IMR-90 (cell line): ENCODE results near the gene KLHL29. TPM values are rescaled to one million over a fixed set of nuclear protein-coding genes. Genes with fewer than 3 reads are reported as not detected.

ENCODE experiments used
- ATAC-seq: fragments of 200-7000 bp; cut with Tn5 transposase; 2 replicates; pipeline ENCODE4 v1.9.1; 2020; ENCODE audit warnings: low read depth, mild to moderate bottlenecking, moderate library complexity
- BruUV-seq: library from RNA; stranded (reverse); fragments of 400-500 nt; replicated peaks from 2 replicates; lab custom pipeline; 2021; lab: Mats Ljungman, UMichigan
- CTCF ChIA-PET: fragments of 300-600 bp; formaldehyde crosslinking; extraction: SDS; loops from one replicate; lab custom pipeline; 2021; ENCODE audit warnings: antibody characterized with exemption; lab: Yijun Ruan, JAX
- POLR2A ChIA-PET: fragments of 300-600 bp; sonication (Branson Sonifier 250); formaldehyde crosslinking; loops from one replicate; lab custom pipeline; 2022; ENCODE audit warnings: antibody characterized with exemption; ENCODE audit not compliant: unreplicated experiment; lab: Charles Lee
- DNase-seq: peaks from one replicate; pipeline ENCODE4 v3.0.0; 2013
- H2AFZ ChIP-seq: replicated peaks from 2 replicates; pipeline ENCODE3; 2013; ENCODE audit warnings: low read length, mild to moderate bottlenecking; ENCODE audit not compliant: poor library complexity
- H2AK5ac ChIP-seq: 2 replicates; pipeline ENCODE4 v1.6.1; 2013; ENCODE audit warnings: low read depth, low read length, inconsistent platforms
- H2AK9ac ChIP-seq: replicated peaks from 2 replicates; pipeline ENCODE3; 2013; ENCODE audit warnings: mild to moderate bottlenecking, low read depth, low read length, moderate library complexity; ENCODE audit not compliant: poor library complexity
- H2BK120ac ChIP-seq: 2 replicates; pipeline ENCODE4 v1.6.1; 2013; ENCODE audit warnings: low read depth, low read length, inconsistent platforms
- H2BK15ac ChIP-seq: 3 replicates; pipeline ENCODE4 v1.6.1; 2013; ENCODE audit warnings: low read depth, low read length, inconsistent platforms
- H2BK20ac ChIP-seq: 2 replicates; pipeline ENCODE4 v1.6.1; 2013; ENCODE audit warnings: low read depth, mild to moderate bottlenecking, inconsistent platforms, low read length, moderate library complexity
- H2BK5ac ChIP-seq: 2 replicates; pipeline ENCODE4 v1.6.1; 2013; ENCODE audit warnings: mild to moderate bottlenecking, low read depth, low read length, inconsistent platforms; ENCODE audit not compliant: poor library complexity, severe bottlenecking
- H3K14ac ChIP-seq: replicated peaks from 2 replicates; pipeline ENCODE4 v1.6.1; 2013; ENCODE audit warnings: low read depth, low read length, inconsistent platforms
- H3K18ac ChIP-seq: 2 replicates; pipeline ENCODE4 v1.6.1; 2013; ENCODE audit warnings: low read depth, low read length, control low read depth
- H3K23ac ChIP-seq: 2 replicates; pipeline ENCODE4 v1.6.1; 2013; ENCODE audit warnings: low read depth, low read length, inconsistent platforms
- H3K27ac ChIP-seq: 2 replicates; pipeline ENCODE4 v1.5.1; 2013; ENCODE audit warnings: mild to moderate bottlenecking, control low read depth, low read length; ENCODE audit not compliant: insufficient read depth
- H3K27me3 ChIP-seq: 2 replicates; pipeline ENCODE4 v1.6.1; 2013; ENCODE audit warnings: low read length; ENCODE audit not compliant: control insufficient read depth, insufficient read depth
- H3K36me3 ChIP-seq: 2 replicates; pipeline ENCODE4 v1.6.1; 2013; ENCODE audit warnings: low read length, mixed read lengths; ENCODE audit not compliant: control insufficient read depth, insufficient read depth
- H3K4ac ChIP-seq: 2 replicates; pipeline ENCODE4 v1.6.1; 2013; ENCODE audit warnings: low read depth, low read length, inconsistent platforms
- H3K4me1 ChIP-seq: 2 replicates; pipeline ENCODE4 v1.6.1; 2013; ENCODE audit warnings: low read length, mixed read lengths; ENCODE audit not compliant: control insufficient read depth, insufficient read depth
- H3K4me2 ChIP-seq: 2 replicates; pipeline ENCODE4 v1.6.1; 2013; ENCODE audit warnings: low read depth, mild to moderate bottlenecking, control low read depth, low read length, moderate library complexity
- H3K4me3 ChIP-seq: 2 replicates; pipeline ENCODE4 v1.5.1; 2013; ENCODE audit warnings: low read depth, mild to moderate bottlenecking, control low read depth, low read length, moderate library complexity; ENCODE audit not compliant: insufficient read depth
- H3K56ac ChIP-seq: 2 replicates; pipeline ENCODE4 v1.6.1; 2013; ENCODE audit warnings: low read length, inconsistent platforms; ENCODE audit not compliant: insufficient read depth; ENCODE audit errors: extremely low read depth
- H3K79me1 ChIP-seq, 2 experiments: 2 replicates each; pipeline ENCODE4 v1.6.1; 2013; ENCODE audit warnings: low read length in 2 of 2, inconsistent platforms in 1 of 2, low read depth in 1 of 2
- H3K9ac ChIP-seq: 2 replicates; pipeline ENCODE4 v1.6.1; 2013; ENCODE audit warnings: low read depth, low read length, control low read depth
- H3K9me1 ChIP-seq: 2 replicates; pipeline ENCODE4 v1.6.1; 2013; ENCODE audit warnings: low read length, inconsistent platforms; ENCODE audit not compliant: insufficient read depth
- H3K9me3 ChIP-seq: 2 replicates; pipeline ENCODE4 v1.6.1; 2013; ENCODE audit warnings: low read length; ENCODE audit not compliant: control insufficient read depth, insufficient read depth
- H4K20me1 ChIP-seq: 2 replicates; pipeline ENCODE4 v1.6.1; 2013; ENCODE audit warnings: low read length, inconsistent platforms; ENCODE audit not compliant: insufficient read depth
- H4K5ac ChIP-seq: 2 replicates; pipeline ENCODE4 v1.6.1; 2013; ENCODE audit warnings: mild to moderate bottlenecking, low read depth, low read length, control low read depth
- H4K8ac ChIP-seq, 2 experiments: 2 replicates each; pipeline ENCODE4 v1.6.1; 2013; ENCODE audit warnings: low read depth in 2 of 2, low read length in 2 of 2, control low read depth in 1 of 2, inconsistent platforms in 1 of 2
- H4K91ac ChIP-seq: 2 replicates; pipeline ENCODE4 v1.6.1; 2013; ENCODE audit warnings: low read depth, low read length, inconsistent platforms; ENCODE audit not compliant: insufficient read depth
- CEBPB ChIP-seq: IDR thresholded peaks from 2 replicates; pipeline ENCODE4 v1.6.1; 2012; ENCODE audit warnings: low read depth, low read length, improper control_type of control experiment
- CTCF ChIP-seq: conservative IDR thresholded peaks from 2 replicates; pipeline ENCODE4 v1.5.1; 2012; ENCODE audit warnings: mild to moderate bottlenecking, low read depth, low read length, improper control_type of control experiment
- ELK1 ChIP-seq: fragments of 150-350 bp; IDR thresholded peaks from 2 replicates; pipeline ENCODE4 v1.6.1; 2016; ENCODE audit warnings: low read depth, mild to moderate bottlenecking, low read length, moderate library complexity, borderline replicate concordance
- FOS ChIP-seq: fragments of 150-350 bp; IDR thresholded peaks from 2 replicates; pipeline ENCODE4 v1.6.1; 2016; ENCODE audit warnings: low read depth, low read length
- MAFK ChIP-seq: IDR thresholded peaks from 2 replicates; pipeline ENCODE4 v1.6.1; 2012; ENCODE audit warnings: low read depth, low read length, improper control_type of control experiment
- MAZ ChIP-seq: IDR thresholded peaks from 2 replicates; pipeline ENCODE4 v1.6.1; 2012; ENCODE audit warnings: low read depth, mild to moderate bottlenecking, low read length, improper control_type of control experiment, moderate library complexity, borderline replicate concordance
- MXI1 ChIP-seq: IDR thresholded peaks from 2 replicates; pipeline ENCODE4 v1.6.1; 2012; ENCODE audit warnings: low read depth, mild to moderate bottlenecking, low read length, moderate library complexity, borderline replicate concordance
- NFE2L2 ChIP-seq: fragments of 150-350 bp; IDR thresholded peaks from 2 replicates; pipeline ENCODE4 v1.6.1; 2016; ENCODE audit warnings: low read depth, mild to moderate bottlenecking, low read length
- POLR2A ChIP-seq: IDR thresholded peaks from 2 replicates; pipeline ENCODE4 v1.6.1; 2012; ENCODE audit warnings: mild to moderate bottlenecking, low read depth, low read length
- RAD21 ChIP-seq: IDR thresholded peaks from 2 replicates; pipeline ENCODE4 v1.6.1; 2012; ENCODE audit warnings: low read length, improper control_type of control experiment
- RCOR1 ChIP-seq: IDR thresholded peaks from 2 replicates; pipeline ENCODE4 v1.6.1; 2012; ENCODE audit warnings: mild to moderate bottlenecking, low read length, improper control_type of control experiment; ENCODE audit not compliant: insufficient replicate concordance
- RFX5 ChIP-seq: IDR thresholded peaks from 2 replicates; pipeline ENCODE4 v1.8.0; 2012; ENCODE audit warnings: low read depth, mild to moderate bottlenecking, low read length, moderate library complexity
- SMC3 ChIP-seq: fragments of 150-350 bp; IDR thresholded peaks from 2 replicates; pipeline ENCODE4 v1.6.1; 2016; ENCODE audit warnings: low read depth, mild to moderate bottlenecking, antibody characterized with exemption, low read length, moderate library complexity
- USF2 ChIP-seq: fragments of 150-350 bp; IDR thresholded peaks from 2 replicates; pipeline ENCODE4 v1.6.1; 2017; ENCODE audit warnings: mild to moderate bottlenecking, antibody characterized with exemption, low read length, low read depth
- WGBS, 2 experiments: methylation state at CpG; one replicate each; pipeline versions ENCODE4 v1.1.5 to v1.1.7; 2013; ENCODE audit warnings: missing lambda C conversion rate in 2 of 2; ENCODE audit not compliant: insufficient read length in 1 of 2; ENCODE audit errors: extremely low coverage in 2 of 2; 5-methylcytosine and 5-hydroxymethylcytosine counted together
- dilution Hi-C: fragments of 300-500 bp; cut with HindIII; formaldehyde crosslinking; loops from one replicate; pipeline ENCODE4 v1.14.3; 2018; ENCODE audit warnings: low sequenced_read_pairs; ENCODE audit not compliant: unreplicated experiment
- in situ Hi-C: fragments of 300-500 bp; cut with MboI; formaldehyde crosslinking; loops from 3 replicates; pipeline ENCODE4 v1.14.3; 2019; ENCODE audit warnings: low sequenced_read_pairs, inconsistent platforms, mixed read lengths
- intact Hi-C: fragments of 100-400 bp; cut with micrococcal nuclease; formaldehyde crosslinking; loops from 2 replicates; pipeline ENCODE4 v1.10.0; 2022
- polyA plus RNA-seq, 3 experiments: library from polyadenylated mRNA; depleted of rRNA; stranded (reverse); fragments of >200 nt; gene quantifications; 2 replicates each; pipeline ENCODE4 v1.2.3, GENCODE V29; 2012; ENCODE audit warnings: low replicate concordance in 1 of 3
- total RNA-seq: library from RNA; depleted of rRNA; stranded (reverse); fragments of >200 nt; gene quantifications from 2 replicates; pipeline ENCODE4 v1.2.3, GENCODE V29; 2012

KLHL29 gene
- total and polyA plus RNA-seq, 2 of the 4 experiments (the other 2 are of a cell fraction) = 2.0 to 8.0 TPM

GRCh38 chr2:23417310-23417709 is 32.3 kb downstream of the KLHL29 start:
- H2AK5ac ChIP-seq = peak overlapping the region; percentile 95
- CTCF ChIA-PET = no interaction called here
- H4K8ac ChIP-seq = peak overlapping the region in 1 of 2 experiments; percentile 6; a peak in 2 of 4 replicates
- H3K27me3 ChIP-seq = no peaks in the 10 kb centered on the region
- peak overlapping the region; percentile 43 for H2BK20ac ChIP-seq
- no peak overlapping the region for H3K4me3 ChIP-seq
- H3K36me3 ChIP-seq = 0 out of 2 replicates have a peak, but pooled peaks cover 1% of the 10 kb centered on the region
- peak overlapping the region; percentile 70 for H3K4ac ChIP-seq
- dilution Hi-C loops = no loop called here
- no peak overlapping the region for H4K5ac ChIP-seq
- no peak overlapping the region for H3K9ac ChIP-seq
- intact Hi-C loops = no loop called here
- no peak overlapping the region; the same call in 1 of the 2 replicates for H3K23ac ChIP-seq
- H3K27ac ChIP-seq = no peak overlapping the region; the same call in 1 of the 2 replicates
- H3K18ac ChIP-seq = no peak overlapping the region; the same call in 1 of the 2 replicates
- POLR2A ChIA-PET = no interaction called here
- DNase-seq = no peak
- no peak for ATAC-seq
- BruUV-seq = no TSS peak
- H3K79me1 ChIP-seq = peaks cover 26 to 72% of the 10 kb centered on the region in 2 experiments
- no peak overlapping the region for H2AFZ ChIP-seq
- no peaks in the 10 kb centered on the region for H3K9me3 ChIP-seq
- peaks cover 39% of the 10 kb centered on the region for H3K4me1 ChIP-seq
- H2AK9ac ChIP-seq = no peak overlapping the region
- peaks cover 5% of the 10 kb centered on the region for H4K20me1 ChIP-seq
- 100% methylated on average over 9 of the region's 12 CpGs; no CpG with 5 or more reads in 1 of the 2 experiments for WGBS, 2 experiments
- H3K56ac ChIP-seq = no peak overlapping the region
- H4K91ac ChIP-seq = peak overlapping the region; percentile 44
- peak overlapping the region; percentile 79 for H2BK120ac ChIP-seq
- peaks cover 43% of the 10 kb centered on the region for H3K9me1 ChIP-seq
- no peak overlapping the region for H3K4me2 ChIP-seq
- in situ Hi-C loops = no loop called here
- peak overlapping the region; percentile 31; the same call in 1 of the 2 replicates for H3K14ac ChIP-seq
- peak overlapping the region; percentile 90 for H2BK15ac ChIP-seq
- H2BK5ac ChIP-seq = no peak overlapping the region
- TF ChIP-seq RAD21 (no peak), CTCF (no peak), FOS (no peak), USF2 (no peak), NFE2L2 (no peak), SMC3 (no peak), CEBPB (no peak), MAFK (no peak), RCOR1 (no peak), MAZ (no peak), POLR2A (no peak), ELK1 (no peak), MXI1 (no peak), RFX5 (no peak)
